A673 (cell line): ENCODE data around the gene RGS17.

Source experiments
- CTCF ChIP-seq: fragments of 300-800, 200-600 bp; sonication (generic); conservative IDR thresholded peaks from 2 replicates; pipeline ENCODE4 v1.5.1; 2017; ENCODE audit warnings: low read depth, mild to moderate bottlenecking, antibody characterized with exemption, low read length, moderate library complexity, mixed read lengths
- EZH2 ChIP-seq: fragments of 200-600 bp; sonication (generic); IDR thresholded peaks from 2 replicates; pipeline ENCODE4 v1.6.1; 2017; ENCODE audit warnings: borderline replicate concordance, low read depth, mild to moderate bottlenecking, mixed read lengths, antibody characterized with exemption, low read length; ENCODE audit not compliant: poor library complexity, severe bottlenecking

GRCh38 chr6:153130515-153131036 is 506 bp downstream of the RGS17 start:
- TF ChIP-seq CTCF (no peak), EZH2 (no peak)
